ENCODE measurements around the gene SMARCD3. TPM values are rescaled to one million over a fixed set of nuclear protein-coding genes. Genes with fewer than 3 reads are reported as not detected.

Gene SMARCD3
- total and polyA plus RNA-seq, 2 experiments from 2014 or later = 3.3 to 4.0 TPM

- TF ChIP-seq ZNF462 (CRISPR knock-in tag; IDR thresholded peaks at IDR 0.05) = no peak
- TF ChIP-seq JUNB (IDR thresholded peaks at IDR 0.05; ENCODE audit: unreplicated experiment) = no peak
- no peak for TF ChIP-seq NANOG (IDR thresholded peaks at IDR 0.05; ENCODE audit: borderline replicate concordance)
- TF ChIP-seq, protein P1, sequence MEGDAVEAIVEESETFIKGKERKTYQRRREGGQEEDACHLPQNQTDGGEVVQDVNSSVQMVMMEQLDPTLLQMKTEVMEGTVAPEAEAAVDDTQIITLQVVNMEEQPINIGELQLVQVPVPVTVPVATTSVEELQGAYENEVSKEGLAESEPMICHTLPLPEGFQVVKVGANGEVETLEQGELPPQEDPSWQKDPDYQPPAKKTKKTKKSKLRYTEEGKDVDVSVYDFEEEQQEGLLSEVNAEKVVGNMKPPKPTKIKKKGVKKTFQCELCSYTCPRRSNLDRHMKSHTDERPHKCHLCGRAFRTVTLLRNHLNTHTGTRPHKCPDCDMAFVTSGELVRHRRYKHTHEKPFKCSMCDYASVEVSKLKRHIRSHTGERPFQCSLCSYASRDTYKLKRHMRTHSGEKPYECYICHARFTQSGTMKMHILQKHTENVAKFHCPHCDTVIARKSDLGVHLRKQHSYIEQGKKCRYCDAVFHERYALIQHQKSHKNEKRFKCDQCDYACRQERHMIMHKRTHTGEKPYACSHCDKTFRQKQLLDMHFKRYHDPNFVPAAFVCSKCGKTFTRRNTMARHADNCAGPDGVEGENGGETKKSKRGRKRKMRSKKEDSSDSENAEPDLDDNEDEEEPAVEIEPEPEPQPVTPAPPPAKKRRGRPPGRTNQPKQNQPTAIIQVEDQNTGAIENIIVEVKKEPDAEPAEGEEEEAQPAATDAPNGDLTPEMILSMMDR (conservative IDR thresholded peaks at IDR 0.05; ENCODE audit: low read depth in 2 of 2) = no peak
- no peak for TF ChIP-seq POLR2AphosphoS5 (IDR thresholded peaks at IDR 0.05; ENCODE audit: low read depth)
- no peak for TF ChIP-seq EZH2 (IDR thresholded peaks at IDR 0.05; ENCODE audit: low read depth, unreplicated experiment)
- TF ChIP-seq EZH2phosphoT487 (IDR thresholded peaks at IDR 0.05; ENCODE audit: unreplicated experiment) = no peak
- no peak for TF ChIP-seq ZNF114 (CRISPR knock-in tag; IDR thresholded peaks at IDR 0.05)
- no peak for TF ChIP-seq ZNF331 (CRISPR knock-in tag; IDR thresholded peaks at IDR 0.05; ENCODE audit: low read depth)
- no peak for TF ChIP-seq STAT1 (IDR thresholded peaks at IDR 0.05; ENCODE audit: unreplicated experiment)
These were observed 5.5 kb downstream of the SMARCD3 start (continued) for GRCh38 chr7:151243045-151243349.

All from GM23338 (cell line).